GM18517 (cell line): Measurements from ENCODE around the gene MCC.

Experiments
- ATAC-seq: cut with Tn5 transposase; IDR thresholded peaks from one replicate; pipeline ENCODE4 v1.9.1; 2021; ENCODE audit warnings: mild to moderate bottlenecking, moderate library complexity; ENCODE audit not compliant: unreplicated experiment

The MCC gene

DNA sequence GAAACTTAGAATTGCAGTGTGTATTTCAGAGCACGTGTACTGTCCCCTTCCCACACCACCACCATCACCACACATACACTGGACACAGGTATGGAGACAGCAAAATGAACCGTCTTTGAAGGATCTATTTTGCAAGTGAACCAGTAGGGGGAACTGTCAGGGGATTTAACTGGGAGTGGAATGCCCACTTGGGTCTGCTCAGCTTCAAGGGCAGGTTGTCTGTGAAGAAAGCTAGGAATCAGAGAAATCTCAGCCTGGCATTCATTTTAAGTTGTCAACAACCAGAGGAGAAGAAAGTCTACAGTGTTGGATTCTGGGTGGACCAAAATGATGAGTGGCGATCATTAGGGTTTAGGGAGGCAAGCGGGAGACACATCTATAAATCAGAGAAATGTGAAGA, 364.6 kb downstream of the MCC start:
- ATAC-seq = no peak

DNA sequence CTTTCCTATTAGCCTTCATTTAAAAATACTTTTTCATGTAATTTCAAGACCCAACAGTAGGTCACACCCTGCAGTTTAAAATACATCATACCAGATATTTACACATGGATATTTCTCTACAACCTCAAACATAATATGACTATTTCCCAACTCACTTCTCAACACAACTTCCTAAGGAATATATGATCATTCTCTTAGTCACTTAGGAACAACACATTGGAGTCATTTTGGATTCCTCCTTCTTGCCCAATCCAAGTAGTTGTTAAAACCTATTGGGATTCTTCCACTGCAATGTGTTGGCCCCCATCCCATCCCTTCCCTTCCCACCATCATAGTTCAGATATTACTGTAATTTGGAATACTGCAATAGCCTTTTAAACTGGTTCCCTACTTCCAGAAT, 366.2 kb downstream of the MCC start:
- no peak for ATAC-seq

DNA sequence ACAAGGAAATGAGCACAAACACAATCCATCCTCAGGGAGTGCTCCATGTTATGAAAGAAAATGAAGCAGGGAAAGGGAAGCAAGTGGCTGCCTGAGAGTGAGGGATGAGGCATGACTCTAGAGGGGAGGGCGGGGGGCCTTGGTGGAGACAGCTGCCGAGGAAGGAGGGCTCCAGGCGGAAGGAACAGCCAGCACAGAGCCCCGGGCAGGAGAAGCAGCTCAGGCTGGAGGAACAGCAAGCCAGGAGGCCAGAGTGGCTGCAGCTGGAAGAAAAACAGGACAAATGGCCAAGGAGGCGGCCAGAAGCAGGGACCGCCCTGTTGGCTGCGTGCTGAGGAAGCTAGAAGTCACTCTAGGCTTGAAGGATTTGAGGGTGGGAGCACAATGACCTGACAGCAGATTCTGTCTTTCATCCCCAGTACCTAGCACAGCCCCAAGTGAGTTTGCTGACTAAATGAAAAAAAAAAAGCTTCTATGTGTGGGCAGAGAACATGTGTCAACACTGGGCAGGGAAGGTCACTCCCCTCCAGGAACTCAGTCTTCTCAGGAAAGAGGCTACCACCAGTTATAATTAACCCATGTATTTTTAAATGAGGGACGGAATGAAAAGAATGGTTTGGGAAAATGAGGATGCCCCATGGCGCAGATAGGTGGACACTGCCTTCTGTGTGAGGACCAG, 368.9 kb downstream of the MCC start:
- ATAC-seq = no peak

DNA sequence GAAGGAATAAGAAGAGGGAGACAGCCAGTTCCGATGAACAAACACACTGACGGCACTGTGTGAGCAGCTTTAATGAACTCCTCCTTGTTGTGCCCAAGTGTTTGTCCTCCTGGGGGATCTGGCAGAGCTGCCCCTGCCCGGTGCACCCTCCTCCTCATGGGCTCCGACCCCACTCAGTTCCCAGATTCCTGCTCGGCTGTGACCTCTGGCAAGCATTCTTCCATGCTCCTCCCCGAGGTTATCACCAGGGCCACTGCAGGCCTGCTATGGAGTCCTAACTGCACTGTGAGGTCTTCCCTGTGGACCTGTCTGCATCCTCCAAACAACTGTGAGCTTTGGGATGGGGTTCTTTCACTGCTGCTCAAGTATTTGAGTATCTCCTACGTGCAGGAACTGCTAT, 369.5 kb downstream of the MCC start:
- ATAC-seq = no peak

DNA sequence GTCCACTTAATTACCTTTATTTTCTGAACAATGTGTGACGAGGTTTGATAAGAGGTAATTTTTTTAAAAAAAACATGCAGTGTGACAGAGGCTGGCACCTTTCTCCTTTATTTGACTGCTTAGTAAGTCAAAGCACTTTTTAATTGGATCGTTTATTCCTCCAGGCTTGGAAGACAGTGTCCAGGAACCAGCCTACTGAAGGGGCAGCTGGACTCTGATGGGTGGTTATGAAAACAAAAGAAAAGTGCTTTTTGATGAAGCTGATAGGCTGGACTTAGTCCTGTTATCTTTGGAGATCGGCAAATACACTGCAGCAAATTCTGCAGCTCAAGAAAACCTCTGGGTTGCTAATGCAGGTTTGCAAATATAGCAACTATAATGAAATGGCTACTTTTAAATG, 370.0 kb downstream of the MCC start:
- no peak for ATAC-seq

DNA sequence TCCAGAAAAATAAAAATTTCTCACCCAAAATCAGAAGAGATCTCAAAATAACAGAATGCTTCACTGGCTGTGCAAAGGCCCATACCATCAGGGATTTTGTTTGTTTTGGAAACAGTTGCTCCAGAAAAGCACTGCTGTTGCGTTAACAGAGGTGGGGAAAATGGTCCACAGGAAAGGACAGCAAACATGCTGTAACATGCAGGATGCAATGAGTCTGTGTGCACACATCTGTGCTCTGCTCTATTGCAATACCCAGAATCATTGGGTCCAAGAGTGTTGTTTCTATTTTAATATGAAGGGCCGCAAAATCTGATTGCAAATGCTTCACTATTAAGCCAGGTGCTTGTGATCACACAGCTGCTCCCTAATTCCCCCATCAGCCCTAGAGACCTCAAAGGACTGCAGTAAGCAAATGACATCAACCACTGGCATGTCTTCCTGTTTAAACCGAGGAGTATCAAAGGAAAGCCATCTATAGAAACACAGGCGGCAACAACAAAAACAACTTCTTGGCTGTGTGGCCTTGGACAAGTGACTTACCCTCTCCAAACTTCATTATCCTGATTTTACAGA, 370.6 kb downstream of the MCC start:
- no peak for ATAC-seq

DNA sequence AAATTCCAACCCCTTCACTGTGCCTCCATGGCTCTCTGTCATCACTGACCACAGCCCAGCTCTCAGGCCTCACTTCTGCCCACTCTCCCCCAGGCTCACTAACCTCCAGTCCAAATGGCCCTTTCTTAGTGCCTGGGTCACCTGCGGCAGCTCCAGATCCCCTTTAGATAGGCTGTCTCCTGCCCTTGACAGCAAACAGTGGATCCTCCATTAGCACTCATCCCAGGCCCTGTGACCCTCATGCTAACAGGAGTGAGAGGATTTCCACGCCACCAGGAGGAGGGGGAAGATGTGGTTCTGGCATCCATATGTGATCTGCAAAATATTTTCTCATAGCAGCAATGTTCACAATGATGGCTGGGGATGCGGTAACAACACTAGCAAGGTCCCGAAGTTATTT, 372.3 kb downstream of the MCC start:
- ATAC-seq = no peak

DNA sequence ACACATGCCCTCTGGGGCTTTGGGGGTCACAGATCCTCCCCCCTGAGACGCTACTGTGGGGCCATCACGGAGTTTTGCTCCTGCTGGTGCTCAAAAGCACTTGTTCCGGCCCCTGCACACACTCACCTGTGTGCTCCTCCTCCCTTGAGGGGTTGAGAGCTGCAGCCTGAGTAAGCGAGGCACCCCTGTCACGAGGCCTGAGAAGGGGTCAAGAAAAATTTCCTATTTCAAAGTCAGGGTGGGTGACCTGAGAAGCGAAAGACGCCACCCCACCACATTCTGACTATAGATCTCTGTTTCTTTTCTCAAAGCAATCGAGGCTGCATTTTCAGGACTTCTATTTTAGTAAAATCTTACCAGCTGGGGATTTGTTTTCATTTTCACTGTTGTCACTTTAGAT, 373.2 kb downstream of the MCC start:
- ATAC-seq = no peak

DNA sequence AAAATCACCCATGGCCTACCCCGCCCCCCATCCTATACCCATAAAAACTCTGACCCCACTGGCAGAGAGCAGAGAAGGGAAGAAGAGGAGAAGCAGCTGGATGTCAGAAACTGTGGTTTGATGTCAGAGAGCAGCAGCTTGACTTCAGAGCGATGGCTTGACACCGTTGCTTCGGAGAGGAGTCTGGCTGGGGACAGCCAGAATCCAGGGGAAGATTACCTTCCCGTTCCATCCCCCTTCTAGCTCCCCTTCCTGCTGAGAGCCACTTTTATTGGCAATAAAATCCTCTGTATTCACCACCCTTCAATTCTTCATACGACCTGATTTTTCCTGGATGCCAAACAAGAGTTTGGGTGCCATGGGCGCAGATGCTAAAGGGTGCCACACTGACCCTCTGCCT, 373.7 kb downstream of the MCC start:
- no peak for ATAC-seq

DNA sequence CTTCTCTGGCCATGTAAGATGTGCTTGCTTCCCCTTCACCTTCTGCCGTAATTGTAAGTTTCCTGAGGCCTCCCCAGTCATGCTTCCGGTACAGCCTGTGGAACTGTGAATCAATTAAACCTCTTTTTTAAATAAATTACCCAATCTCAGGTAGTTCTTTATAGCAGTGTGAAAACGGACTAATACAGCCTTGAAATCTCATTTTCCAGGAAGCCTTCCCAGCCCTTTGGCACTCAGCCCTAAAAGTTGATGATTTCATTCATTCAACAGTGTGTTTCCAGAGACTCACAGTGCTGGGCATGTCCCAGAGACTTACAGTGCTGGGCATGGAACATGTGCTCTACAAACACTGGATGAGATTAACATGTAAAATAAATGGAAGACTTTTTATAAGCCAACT, 375.8 kb downstream of the MCC start:
- no peak for ATAC-seq

DNA sequence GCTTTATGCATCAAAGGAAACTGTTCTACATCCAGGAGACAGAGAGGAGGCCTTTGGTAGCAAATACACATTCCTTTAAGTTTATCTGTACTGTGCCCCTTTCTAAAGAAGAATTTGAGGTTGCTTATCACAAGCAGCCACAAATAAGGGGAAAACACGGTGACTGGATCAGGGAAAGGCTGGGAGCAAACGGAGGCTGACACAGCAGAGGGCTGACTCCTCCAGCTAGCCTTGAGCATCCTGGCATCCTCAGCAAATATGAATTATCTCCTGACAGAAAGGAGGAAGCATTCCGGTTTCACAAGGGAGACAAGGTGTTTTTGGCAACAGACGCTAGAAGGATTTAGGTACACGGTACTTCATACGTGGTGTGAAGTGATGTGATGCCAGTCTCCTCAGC, 378.1 kb downstream of the MCC start:
- no peak for ATAC-seq

DNA sequence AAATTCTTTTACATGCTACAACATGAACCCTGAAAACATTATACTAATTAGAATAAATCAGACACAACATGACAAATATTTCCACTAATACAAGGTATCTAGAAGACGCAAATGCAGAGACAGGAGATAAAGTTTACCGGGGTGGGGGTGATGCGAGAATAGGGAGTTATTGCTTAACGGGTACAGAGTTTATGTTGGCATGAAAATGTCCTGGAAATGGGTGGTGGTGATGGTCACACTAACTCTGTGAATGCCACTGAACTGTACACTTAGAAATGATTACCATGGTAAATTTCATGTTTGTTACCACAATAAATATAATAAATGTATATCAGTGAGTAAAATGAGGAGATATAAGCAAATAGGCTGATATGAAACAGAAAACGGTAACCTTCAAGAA, 378.9 kb downstream of the MCC start:
- ATAC-seq = no peak

DNA sequence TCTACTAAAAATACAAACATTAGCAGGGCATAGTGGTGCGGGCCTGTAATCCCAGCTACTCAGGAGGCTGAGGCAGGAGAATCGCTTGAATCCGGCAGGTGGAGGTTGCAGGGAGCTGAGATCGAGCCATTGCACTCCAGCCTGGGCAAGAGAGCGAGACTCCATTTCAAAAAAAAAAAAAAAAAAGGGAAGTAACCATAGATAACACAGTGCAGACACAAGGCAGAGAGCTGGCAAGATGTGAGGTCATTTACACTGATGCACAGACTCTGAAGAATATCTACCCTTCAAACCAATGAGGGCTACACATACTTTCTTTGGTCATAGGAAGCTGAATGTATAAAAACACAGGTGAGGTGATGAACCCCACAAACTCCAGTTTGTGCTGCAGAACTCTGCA, 379.8 kb downstream of the MCC start:
- ATAC-seq = no peak

DNA sequence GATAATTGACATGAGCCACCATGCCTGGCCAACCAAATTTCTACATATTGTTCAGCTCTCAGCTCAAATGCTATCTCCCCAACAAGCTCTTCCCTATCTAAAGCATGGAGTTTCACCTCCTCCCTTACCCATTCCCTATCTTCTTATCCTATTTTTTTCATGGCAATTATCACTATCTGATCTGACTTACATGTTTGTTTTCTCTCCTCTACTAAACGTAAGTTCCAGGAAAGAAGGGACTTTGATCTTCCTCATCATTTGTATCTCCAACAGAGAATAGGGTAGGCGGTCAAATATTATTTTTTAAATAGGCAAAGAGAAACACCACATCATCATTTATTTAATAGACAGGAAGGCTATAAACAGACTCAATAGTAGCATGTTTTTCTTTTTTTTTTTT, 381.4 kb downstream of the MCC start:
- no peak for ATAC-seq

DNA sequence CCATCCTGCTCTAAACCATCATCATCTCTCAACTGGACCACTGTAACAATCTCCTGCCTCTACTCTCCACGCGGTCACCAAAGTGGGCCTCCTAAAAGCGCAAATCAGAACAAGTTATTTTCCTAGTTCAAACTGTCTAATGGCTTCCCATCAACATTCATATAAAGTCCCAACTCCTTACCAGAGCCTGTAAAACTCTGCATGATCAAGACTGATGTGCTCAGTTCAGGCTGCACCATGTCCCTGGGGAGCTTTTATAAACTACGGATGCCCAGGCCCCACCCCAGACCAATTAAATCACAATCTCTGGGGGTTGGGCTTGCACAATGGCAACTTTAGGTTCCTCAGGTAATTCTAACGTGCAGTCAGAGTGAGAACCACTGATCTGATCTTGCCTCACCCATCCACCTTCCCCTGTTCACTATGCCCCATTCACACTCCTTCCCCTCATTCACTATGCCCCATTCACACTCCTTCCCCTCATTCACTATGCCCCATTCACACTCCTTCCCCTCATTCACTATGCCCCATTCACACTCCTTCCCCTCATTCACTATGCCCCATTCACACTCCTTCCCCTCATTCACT, 382.5 kb downstream of the MCC start:
- no peak for ATAC-seq

DNA sequence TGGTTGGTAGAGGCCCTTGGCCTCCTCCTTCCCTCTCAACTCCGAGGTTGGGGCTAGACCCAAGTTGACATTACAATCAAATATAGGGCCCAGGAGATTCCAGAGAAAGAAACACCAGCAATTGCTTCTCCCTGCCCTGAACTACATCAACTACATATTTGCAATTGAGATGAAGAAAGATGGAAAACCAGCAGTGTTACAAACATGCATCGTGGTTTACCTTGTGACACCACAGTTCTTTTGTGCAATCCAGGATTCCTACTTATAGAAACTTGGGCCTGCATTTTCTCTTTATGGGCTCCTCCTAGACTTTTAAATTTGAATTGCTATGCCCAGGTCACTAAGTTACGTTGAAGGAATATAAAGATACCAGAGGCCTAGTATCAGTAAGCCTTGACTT, 384.9 kb downstream of the MCC start:
- no peak for ATAC-seq

DNA sequence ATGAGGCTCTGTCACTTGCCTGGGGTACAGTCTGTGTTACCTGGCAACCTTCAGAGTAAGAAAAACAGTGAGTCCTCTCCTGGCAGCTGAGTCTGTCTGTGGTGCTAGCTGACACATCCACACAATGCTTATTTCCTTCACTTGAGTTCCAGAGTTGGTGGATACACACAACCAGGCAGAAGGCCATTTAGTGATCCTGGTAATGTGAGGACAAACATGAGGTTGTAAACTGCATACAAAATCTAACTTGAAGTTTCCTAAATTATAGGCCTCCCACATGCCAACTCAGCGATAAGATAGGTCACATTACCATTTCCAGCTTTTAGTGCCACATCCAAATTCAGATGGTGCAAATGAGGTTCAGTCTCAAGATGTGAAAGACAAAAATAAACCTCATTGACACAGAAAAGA, 386.1 kb downstream of the MCC start:
- no peak for ATAC-seq

DNA sequence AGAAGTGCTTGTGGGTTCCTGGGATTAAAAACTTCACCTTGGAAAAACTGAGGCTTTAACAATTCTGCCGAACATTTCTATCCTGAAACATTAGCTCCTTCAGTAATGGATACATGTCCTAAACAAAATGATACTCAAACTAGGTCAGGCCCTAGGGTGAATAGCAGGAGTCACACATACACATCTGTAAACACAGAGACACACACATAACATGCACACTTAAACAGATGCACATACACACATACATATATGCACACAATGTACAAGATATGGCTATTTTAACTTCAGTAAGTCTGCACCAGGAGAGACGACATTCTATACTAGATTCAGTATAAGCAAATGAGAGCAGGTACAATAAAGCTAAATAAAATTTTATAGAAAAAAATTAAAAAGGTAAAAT, 387.3 kb downstream of the MCC start:
- no peak for ATAC-seq

DNA sequence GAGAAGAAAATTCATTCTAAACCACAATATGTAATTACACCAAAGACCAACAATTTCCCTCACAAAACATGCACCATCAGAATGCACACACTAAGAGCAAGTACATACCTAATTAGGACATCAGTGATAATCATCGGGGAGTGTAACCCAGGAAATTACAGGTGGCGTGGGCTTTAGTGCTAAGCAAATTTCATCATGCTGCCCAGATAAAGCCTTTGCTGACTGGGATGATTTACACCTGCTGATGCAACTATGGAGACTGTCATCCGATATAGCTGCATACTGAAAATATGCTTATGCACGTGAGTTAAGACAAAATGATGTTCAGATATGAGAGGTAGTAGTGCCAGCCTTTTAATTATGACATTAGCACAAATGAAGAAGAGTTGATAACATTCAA, 388.4 kb downstream of the MCC start:
- ATAC-seq = no peak

DNA sequence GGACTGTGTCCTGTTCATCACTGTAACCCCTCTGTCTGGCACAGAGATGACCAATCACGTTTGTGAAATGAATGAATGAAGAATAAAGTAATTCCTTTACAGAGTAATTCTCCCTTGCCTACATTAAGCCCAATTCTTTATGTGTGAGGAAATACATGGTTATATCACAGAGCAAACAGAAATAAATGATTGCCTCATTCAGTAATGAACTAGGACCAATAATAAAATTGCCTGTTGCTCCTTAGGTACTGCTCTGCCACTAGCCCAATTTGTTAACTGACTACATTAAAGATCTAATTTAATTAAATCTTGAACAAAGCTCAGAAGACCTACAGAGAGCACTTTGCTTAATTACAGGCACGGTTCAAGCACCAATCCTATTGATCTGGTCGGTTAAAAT, 389.9 kb downstream of the MCC start:
- no peak for ATAC-seq

DNA sequence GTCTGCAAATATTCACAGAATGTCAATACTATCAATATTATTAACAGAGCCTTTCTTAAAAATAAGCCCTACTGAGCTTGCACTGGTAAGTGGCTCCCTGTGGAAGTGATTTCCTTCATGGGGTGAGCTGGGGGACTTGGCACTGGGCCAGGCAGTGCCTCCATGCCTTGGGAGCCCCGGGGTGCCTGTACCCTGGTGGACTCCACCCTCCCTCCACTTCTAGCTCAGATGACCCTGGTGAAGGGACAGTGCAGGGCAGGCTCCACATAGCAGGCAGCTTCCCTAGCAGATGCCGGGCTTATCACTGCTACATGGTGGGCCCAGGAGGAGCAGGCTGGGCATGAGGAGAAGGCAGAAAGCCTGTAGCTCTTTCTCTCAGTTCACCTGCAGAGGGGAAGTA, 392.4 kb downstream of the MCC start:
- no peak for ATAC-seq

DNA sequence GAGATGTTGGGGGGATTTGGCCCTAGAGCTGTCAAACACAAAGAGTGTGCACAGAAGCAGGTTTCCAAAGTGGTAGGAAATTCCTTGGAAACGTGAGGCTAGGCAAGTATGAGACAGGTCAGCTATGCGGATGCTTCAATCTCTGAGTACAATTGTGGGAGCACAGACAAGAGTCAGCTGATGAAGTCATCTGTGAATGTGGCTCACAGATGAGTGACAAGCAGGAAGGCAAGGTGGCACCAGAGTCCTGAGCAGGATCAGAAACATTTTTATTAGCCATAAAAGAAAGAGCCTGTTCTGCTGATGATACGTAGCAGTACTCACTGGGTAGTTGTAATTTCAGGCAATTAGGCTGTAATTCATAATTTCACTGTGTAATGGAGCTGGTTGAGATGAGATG, 394.7 kb downstream of the MCC start:
- ATAC-seq = no peak

DNA sequence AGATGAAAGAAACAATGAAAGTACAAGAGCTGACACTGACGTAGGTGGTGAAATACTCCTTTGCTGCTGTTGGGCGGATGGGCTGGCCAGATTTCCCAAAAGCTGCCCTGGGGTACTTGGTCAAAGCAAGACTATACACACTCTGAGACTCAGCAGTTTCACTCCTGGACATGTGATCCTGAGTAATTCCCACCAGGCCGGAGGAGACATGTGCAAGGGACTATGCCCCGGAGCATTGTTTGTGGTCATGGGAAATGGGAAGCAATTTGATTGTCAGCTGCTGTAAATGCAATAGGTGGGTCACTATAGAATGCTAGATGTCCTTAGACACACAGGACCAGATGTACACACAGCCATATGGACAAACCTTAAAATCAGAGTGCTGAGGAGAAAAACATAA, 395.6 kb downstream of the MCC start:
- no peak for ATAC-seq
